HG02840 (cell line): ENCODE measurements around the gene DDX23.
"Not testable (repeated sequence)": the region's sequence is repeated elsewhere in the genome, so short reads cannot be mapped to it uniquely, and the experiment has no call there.

Experiments
- ATAC-seq: cut with Tn5 transposase; IDR thresholded peaks from one replicate; pipeline ENCODE4 v1.9.1; 2021; ENCODE audit warnings: mild to moderate bottlenecking, moderate library complexity, moderate number of reproducible peaks; ENCODE audit not compliant: unreplicated experiment, low FRiP score

Gene DDX23

GRCh38 chr12:48851883-48852733, at the start of gene DDX23:
Gene DDX23 (minus strand): TSS chr12:48852163. CDS start chr12:48845782, 6,381 bp downstream.
- ATAC-seq = peak; percentile 86

DNA sequence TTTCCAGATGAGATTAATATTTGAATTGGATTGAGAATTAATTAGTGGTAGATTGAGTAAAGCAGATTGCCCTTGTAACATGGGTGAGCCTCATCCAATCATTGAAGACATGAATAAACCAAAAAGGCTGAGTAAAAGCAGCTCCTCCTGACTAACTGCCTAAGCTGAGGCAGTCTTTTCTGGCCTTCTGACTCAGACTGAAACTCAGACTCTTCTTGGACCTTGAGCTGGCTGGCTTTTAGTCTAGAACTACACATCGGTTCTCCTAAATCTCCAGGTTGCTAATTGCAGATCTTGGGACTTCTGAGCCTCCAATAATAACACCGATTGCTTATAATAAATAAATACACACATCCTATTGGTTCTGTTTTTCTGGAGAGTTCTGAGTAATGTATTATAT, 49.3 kb upstream of the DDX23 start:
- ATAC-seq = no peak

DNA sequence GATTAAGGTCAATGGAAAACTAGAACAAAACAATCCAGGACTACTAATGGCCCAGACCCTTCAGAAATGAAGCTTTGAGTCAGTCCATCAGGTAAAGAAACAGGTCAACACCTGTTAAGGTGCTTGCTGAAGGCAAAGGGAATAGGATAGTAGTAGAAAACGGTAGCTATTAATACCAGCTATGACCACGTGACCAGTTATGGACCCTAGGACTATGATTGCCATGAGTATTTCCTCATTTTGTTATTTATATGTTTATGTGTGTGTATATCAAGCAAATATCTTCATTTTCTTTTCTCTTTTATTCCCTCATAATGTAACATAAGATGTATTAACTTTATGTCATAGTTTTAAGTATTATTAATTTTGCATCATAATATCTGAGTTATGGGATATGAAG, 47.7 kb upstream of the DDX23 start:
- ATAC-seq = no peak

GRCh38 chr12:48894271-48894670, 42.3 kb upstream of the DDX23 start:
- no peak for ATAC-seq

GRCh38 chr12:48890657-48891418, 38.9 kb upstream of the DDX23 start:
- ATAC-seq = no peak

DNA sequence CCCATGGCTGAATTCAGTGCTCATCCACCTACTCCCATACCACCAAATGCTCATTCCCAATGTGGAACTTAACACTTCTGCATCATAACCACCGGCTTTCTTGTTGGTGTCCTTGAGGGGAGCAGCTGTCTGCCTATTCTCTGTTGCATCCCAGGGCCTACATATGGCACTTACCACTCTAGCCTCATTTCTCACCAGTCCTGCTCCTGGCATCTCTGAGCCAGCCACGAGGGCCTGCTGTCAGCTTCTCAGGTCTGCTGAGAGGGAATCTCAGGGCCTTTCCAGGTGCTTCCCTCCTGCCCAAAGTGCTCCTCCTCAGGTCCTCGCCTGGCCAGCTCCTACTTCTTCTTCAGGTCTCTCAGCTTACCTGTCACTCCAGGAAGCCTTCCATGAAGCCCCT, 37.7 kb upstream of the DDX23 start:
- no peak for ATAC-seq

GRCh38 chr12:48883305-48884161, 31.6 kb upstream of the DDX23 start:
- ATAC-seq = no peak

DNA sequence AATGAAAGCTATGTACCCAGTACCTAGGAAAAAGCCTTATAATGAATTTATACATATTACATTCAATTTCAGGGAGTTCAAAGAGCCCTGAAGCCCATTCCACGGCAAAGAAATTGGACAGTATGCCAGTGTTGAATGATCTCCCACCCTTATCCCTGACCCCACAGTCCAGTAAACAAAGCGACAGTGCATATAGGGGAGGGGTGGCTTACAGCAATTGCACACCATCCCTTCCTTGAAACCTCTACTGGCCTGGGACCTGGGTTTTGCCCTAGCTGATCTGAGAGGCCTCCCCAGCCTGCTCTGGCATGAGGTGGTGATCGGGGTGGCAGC, 31.0 kb upstream of the DDX23 start:
- no peak for ATAC-seq

DNA sequence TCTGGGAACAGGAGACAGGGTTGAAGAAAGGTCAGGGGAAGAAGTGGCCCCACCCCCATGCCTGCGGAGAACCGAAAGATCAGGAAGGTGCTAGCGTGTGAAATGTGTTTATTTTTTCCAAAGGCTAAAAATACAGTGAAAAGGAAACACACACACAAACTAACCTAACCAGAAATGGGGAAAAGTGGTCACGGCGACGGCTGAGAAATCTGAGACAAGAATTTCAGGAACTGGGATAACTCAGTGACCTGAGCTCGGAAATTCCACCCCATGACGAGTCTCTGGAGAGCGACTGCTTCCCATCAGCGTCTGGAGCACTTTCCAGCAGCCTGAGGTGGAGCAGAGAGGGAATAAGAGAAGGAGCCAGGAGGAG, 30.3 kb upstream of the DDX23 start:
- ATAC-seq = no peak

DNA sequence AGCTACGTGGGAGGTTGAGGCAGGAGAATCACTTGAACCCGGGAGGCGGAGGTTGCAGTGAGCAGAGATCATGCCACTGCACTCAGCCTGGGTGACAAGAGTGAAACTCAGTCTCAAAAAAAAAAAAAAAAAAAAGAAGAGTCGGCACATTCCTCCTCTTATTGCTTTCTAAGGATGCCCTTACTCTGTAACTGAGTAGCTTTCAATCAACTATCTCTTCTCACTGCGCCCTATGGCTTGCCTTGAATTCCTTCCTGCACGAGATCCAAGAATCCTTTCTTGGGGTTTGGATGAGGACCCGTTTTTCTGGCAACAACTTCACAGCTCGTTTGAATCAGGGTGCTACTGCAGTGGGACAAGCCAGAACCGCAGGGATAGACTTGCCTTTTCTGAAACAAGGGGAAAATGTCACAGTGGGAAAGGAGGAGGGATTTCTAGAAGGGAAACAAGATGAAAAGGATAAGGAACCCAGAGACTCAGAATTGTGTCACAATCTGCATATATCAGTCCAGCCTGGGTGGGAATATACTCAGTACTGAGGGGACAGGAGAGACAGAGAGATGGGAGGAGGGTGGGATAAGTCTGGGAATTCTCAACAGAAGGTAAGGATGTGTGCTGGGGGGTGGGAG, 29.8 kb upstream of the DDX23 start:
- ATAC-seq = no peak

DNA sequence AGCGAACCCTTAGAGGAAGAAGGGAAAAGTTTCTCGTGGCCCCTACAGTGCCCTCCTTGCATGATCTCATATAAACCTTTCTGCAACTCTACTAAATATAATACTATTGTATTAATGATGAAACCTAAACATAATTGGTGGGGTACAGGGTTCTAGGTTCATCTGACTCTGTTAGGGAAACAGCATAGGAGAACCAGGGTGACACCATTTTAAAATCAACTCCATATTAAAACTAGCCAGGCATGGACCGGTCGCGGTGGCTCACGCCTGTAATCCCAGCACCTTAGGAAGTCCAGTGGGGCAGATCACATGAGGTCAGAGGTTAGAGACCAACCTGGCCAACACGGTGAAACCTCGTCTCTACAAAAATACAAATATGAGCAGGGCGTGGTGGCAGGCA, 28.7 kb upstream of the DDX23 start:
- no peak for ATAC-seq

DNA sequence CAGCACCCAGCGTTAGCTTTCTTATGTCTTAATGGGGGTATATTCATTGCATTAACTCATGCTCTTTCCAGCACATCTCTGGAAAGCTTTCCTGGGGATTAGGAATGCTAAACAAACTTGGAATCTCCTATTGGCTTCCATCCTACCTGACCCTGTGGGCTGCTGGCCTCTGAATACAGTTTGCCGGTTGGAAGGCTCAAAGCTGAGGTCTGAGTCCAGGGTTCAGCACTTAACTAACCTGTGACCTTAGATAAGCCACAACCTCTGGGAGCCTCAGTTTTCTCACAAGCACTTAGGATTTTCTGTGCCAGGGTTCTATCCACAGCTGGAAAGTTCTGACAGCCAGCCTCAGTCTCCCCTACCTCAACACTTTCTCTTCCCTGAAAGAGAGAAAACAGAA, 26.6 kb upstream of the DDX23 start:
- no peak for ATAC-seq

DNA sequence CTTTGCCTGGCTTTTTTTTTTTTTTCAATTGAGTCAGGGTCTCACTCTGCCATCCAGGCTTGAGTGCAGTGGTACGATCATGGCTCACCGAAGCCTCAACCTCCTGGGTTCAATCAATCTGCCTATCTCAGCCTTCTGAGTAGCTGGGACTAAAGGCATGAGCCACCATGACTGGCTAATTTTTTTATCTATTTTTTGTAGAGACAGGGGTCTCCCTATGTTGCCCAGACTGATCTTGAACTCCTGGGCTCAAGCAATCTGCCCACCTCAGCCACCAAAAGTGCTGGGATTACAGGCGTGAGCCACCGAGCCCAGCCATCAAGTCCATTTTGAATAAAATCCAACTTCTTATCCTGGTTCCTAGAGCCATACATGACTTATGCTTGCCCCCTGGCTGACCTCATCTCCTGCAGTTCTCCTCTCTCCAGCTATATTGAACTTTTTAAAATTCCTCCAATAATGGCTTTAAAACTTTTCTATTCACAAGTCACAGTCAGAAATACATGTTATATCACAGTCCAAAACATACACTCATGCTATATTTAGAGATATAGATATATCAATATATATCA, 24.1 kb upstream of the DDX23 start:
- no peak for ATAC-seq

DNA sequence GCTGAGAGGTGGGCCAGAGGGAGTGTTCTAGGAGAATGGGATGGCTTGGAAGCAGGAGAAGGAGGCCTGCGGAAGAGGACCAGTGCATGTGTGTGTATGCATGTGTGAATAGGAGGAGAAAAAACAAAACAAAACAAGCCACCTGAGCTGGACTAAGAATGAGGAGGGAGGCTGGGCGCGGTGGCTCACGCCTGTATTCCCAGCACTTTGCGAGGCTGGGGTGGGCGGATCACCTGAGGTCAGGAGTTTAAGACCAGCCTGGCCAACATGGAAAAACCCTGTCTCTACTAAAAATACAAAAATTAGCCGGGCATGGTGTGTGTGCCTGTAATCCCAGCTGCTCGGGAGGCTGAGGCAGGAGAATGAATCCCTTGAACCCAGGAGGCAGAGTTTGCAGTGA, 21.6 kb upstream of the DDX23 start:
- ATAC-seq = not testable (repeated sequence)

- no peak for ATAC-seq
These were observed 21.1 kb upstream of the DDX23 start for GRCh38 chr12:48873096-48873495.

GRCh38 chr12:48869191-48869590, 17.2 kb upstream of the DDX23 start:
- ATAC-seq = no peak

- no peak for ATAC-seq
These were observed 16.5 kb upstream of the DDX23 start for GRCh38 chr12:48868451-48868850.

- peak; percentile 47 for ATAC-seq
These were observed 14.2 kb upstream of the DDX23 start for GRCh38 chr12:48866052-48866711.

- peak; percentile 94 for ATAC-seq
These were observed 13.5 kb upstream of the DDX23 start, which contains the start of gene RND1 for GRCh38 chr12:48865281-48866051. Gene RND1 (minus strand): TSS chr12:48865870. CDS start chr12:48865767, 103 bp downstream.
